ENCODE data around the gene DSE. TPM values are rescaled to one million over a fixed set of nuclear protein-coding genes. Genes with fewer than 3 reads are reported as not detected.

The DSE gene
- total and polyA plus RNA-seq, 2 experiments from 2014 or later, result 12.7 to 28.1 TPM

GRCh38 chr6:116431964-116432595 lies 61.3 kb downstream of the DSE start:
- H3K4me3 ChIP-seq, result no peak overlapping the region
- H3K27me3 ChIP-seq, result no peaks in the 10 kb centered on the region
- H3K27ac ChIP-seq, result no peak overlapping the region
- no peaks in the 10 kb centered on the region for H3K9me3 ChIP-seq (ENCODE audit: low read depth)
- H3K36me3 ChIP-seq, result peaks cover 20% of the 10 kb centered on the region
- no peak for TF ChIP-seq CTCF (IDR thresholded peaks at IDR 0.05; ENCODE audit: low read depth, low read length)
- DNase-seq (ENCODE audit: low read depth in 1 of 2, low spot score in 1 of 2), result no peak
- H3K4me1 ChIP-seq (ENCODE audit: low read depth), result no peaks in the 10 kb centered on the region

- TF ChIP-seq CTCF (IDR thresholded peaks at IDR 0.05; ENCODE audit: low read depth, low read length), result no peak
- peaks cover 14% of the 10 kb centered on the region for H3K36me3 ChIP-seq
These were observed 62.5 kb downstream of the DSE start for GRCh38 chr6:116433206-116433712.

GRCh38 chr6:116434056-116434725 lies 63.4 kb downstream of the DSE start:
- no peak overlapping the region for H3K4me3 ChIP-seq
- no peaks in the 10 kb centered on the region for H3K9me3 ChIP-seq (ENCODE audit: low read depth)
- no peaks in the 10 kb centered on the region for H3K27me3 ChIP-seq
- no peaks in the 10 kb centered on the region for H3K4me1 ChIP-seq (ENCODE audit: low read depth)
- no peak for TF ChIP-seq CTCF (IDR thresholded peaks at IDR 0.05; ENCODE audit: low read depth, low read length)
- peaks cover 14% of the 10 kb centered on the region for H3K36me3 ChIP-seq
- H3K27ac ChIP-seq, result no peak overlapping the region
- DNase-seq (ENCODE audit: low read depth in 1 of 2, low spot score in 1 of 2), result no peak

More at GRCh38 chr6:116433206-116433712, 62.5 kb downstream of the DSE start:
- no peak for DNase-seq (ENCODE audit: low read depth in 1 of 2, low spot score in 1 of 2)
- Histone ChIP-seq H3K27ac (no peak overlapping the region), H3K9me3 (ENCODE audit: low read depth) (no peaks in the 10 kb centered on the region), H3K4me3 (no peak overlapping the region), H3K4me1 (ENCODE audit: low read depth) (no peaks in the 10 kb centered on the region), H3K27me3 (no peaks in the 10 kb centered on the region)

GRCh38 chr6:116436586-116436985 lies 65.8 kb downstream of the DSE start:
- no peaks in the 10 kb centered on the region for H3K27me3 ChIP-seq
- no peak for TF ChIP-seq CTCF (IDR thresholded peaks at IDR 0.05; ENCODE audit: low read depth, low read length)
- H3K4me3 ChIP-seq, result no peak overlapping the region

GRCh38 chr6:116437656-116438055 lies 66.9 kb downstream of the DSE start:
- no peaks in the 10 kb centered on the region for H3K27me3 ChIP-seq
- no peaks in the 10 kb centered on the region for H3K9me3 ChIP-seq (ENCODE audit: low read depth)
- H3K36me3 ChIP-seq, result no peaks in the 10 kb centered on the region
- no peak for DNase-seq (ENCODE audit: low read depth in 1 of 2, low spot score in 1 of 2)
- no peak overlapping the region for H3K27ac ChIP-seq
- H3K4me3 ChIP-seq, result no peak overlapping the region
- H3K4me1 ChIP-seq (ENCODE audit: low read depth), result no peaks in the 10 kb centered on the region
- TF ChIP-seq CTCF (IDR thresholded peaks at IDR 0.05; ENCODE audit: low read depth, low read length), result no peak

More at GRCh38 chr6:116436586-116436985, 65.8 kb downstream of the DSE start:
- peaks cover 5% of the 10 kb centered on the region for H3K36me3 ChIP-seq
- H3K4me1 ChIP-seq (ENCODE audit: low read depth), result no peaks in the 10 kb centered on the region
- no peak for DNase-seq (ENCODE audit: low read depth in 1 of 2, low spot score in 1 of 2)
- no peak overlapping the region for H3K27ac ChIP-seq
- H3K9me3 ChIP-seq (ENCODE audit: low read depth), result no peaks in the 10 kb centered on the region

Measured in cardiac muscle cell (in vitro differentiated cells and primary cell).